ENCODE data around the gene TCTA.

GRCh38 chr3:49422379-49423248, 10.4 kb downstream of the TCTA start, which contains the start of gene AMT:
- TF ChIP-seq ZNF274 (IDR thresholded peaks at IDR 0.05; ENCODE audit: low read length) (no peak), ZNF274 (tag by site-specific recombination; IDR thresholded peaks at IDR 0.05; ENCODE audit: borderline replicate concordance) (no peak), PBX3 (CRISPR knock-in tag; IDR thresholded peaks at IDR 0.05) (no peak), ZNF777 (tag by site-specific recombination; IDR thresholded peaks at IDR 0.05; ENCODE audit: borderline replicate concordance) (no peak), ZNF155 (tag by site-specific recombination; IDR thresholded peaks at IDR 0.05) (no peak), ZNF561 (tag by site-specific recombination; IDR thresholded peaks at IDR 0.05; ENCODE audit: borderline replicate concordance) (no peak), ZBTB49 (tag by site-specific recombination; IDR thresholded peaks at IDR 0.05; ENCODE audit: low read depth) (no peak), ZNF558 (tag by site-specific recombination; IDR thresholded peaks at IDR 0.05) (no peak), ZNF510 (tag by site-specific recombination; IDR thresholded peaks at IDR 0.05; ENCODE audit: insufficient replicate concordance) (no peak), CTCF (tag by site-specific recombination; IDR thresholded peaks at IDR 0.05) (no peak)
- TF ChIP-seq, protein P1, sequence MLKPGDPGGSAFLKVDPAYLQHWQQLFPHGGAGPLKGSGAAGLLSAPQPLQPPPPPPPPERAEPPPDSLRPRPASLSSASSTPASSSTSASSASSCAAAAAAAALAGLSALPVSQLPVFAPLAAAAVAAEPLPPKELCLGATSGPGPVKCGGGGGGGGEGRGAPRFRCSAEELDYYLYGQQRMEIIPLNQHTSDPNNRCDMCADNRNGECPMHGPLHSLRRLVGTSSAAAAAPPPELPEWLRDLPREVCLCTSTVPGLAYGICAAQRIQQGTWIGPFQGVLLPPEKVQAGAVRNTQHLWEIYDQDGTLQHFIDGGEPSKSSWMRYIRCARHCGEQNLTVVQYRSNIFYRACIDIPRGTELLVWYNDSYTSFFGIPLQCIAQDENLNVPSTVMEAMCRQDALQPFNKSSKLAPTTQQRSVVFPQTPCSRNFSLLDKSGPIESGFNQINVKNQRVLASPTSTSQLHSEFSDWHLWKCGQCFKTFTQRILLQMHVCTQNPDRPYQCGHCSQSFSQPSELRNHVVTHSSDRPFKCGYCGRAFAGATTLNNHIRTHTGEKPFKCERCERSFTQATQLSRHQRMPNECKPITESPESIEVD (tag by site-specific recombination; IDR thresholded peaks at IDR 0.05): no peak

All from HEK293 (cell line).